HEK293T (cell line): ENCODE data around the gene SPNS2.
"Not testable (repeated sequence)": the region's sequence is repeated elsewhere in the genome, so short reads cannot be mapped to it uniquely, and the experiment has no call there.

Experiments
- CTCF ChIA-PET: fragments of 350-600 bp; formaldehyde crosslinking; extraction: SDS; loops from one replicate; lab custom pipeline; 2021; ENCODE audit warnings: antibody characterized with exemption, inconsistent platforms; lab: Yijun Ruan, JAX
- POLR2A ChIA-PET: fragments of 350-600 bp; formaldehyde crosslinking; extraction: SDS; loops from one replicate; lab custom pipeline; 2020; ENCODE audit warnings: antibody characterized with exemption, inconsistent platforms; lab: Yijun Ruan, JAX
- DNase-seq: peaks from one replicate; pipeline ENCODE4 v3.0.0; 2012; ENCODE audit warnings: mixed read lengths; ENCODE audit errors: extremely low spot score
- ARNT ChIP-seq: fragments of 450-650 bp; IDR thresholded peaks from 2 replicates; pipeline ENCODE4 v1.6.1; 2017; ENCODE audit warnings: mild to moderate bottlenecking
- BHLHE40 ChIP-seq: fragments of 450-650 bp; IDR thresholded peaks from 2 replicates; pipeline ENCODE4 v1.6.1; 2016; ENCODE audit warnings: mild to moderate bottlenecking, moderate library complexity, borderline replicate concordance
- CTBP1 ChIP-seq: fragments of 450-650 bp; IDR thresholded peaks from 2 replicates; pipeline ENCODE4 v1.6.1; 2016; ENCODE audit warnings: borderline replicate concordance
- ELF4 ChIP-seq: fragments of 450-650 bp; IDR thresholded peaks from 2 replicates; pipeline ENCODE4 v1.6.1; 2017; ENCODE audit warnings: antibody characterized with exemption
- FOXA1 ChIP-seq: fragments of 450-650 bp; IDR thresholded peaks from 2 replicates; pipeline ENCODE4 v1.6.1; 2016; ENCODE audit warnings: mild to moderate bottlenecking
- FOXK2 ChIP-seq: fragments of 450-650 bp; IDR thresholded peaks from 2 replicates; pipeline ENCODE4 v1.6.1; 2016; ENCODE audit warnings: mild to moderate bottlenecking
- FOXM1 ChIP-seq: fragments of 450-650 bp; IDR thresholded peaks from 2 replicates; pipeline ENCODE4 v1.6.1; 2017; ENCODE audit warnings: mild to moderate bottlenecking, borderline replicate concordance
- HDGF ChIP-seq: fragments of 450-650 bp; IDR thresholded peaks from 2 replicates; pipeline ENCODE4 v1.6.1; 2017; ENCODE audit warnings: antibody characterized with exemption, borderline replicate concordance
- L3MBTL2 ChIP-seq: fragments of 450-650 bp; conservative IDR thresholded peaks from 2 replicates; pipeline ENCODE4 v1.6.1; 2016; ENCODE audit warnings: mild to moderate bottlenecking
- LEF1 ChIP-seq: fragments of 450-650 bp; IDR thresholded peaks from 2 replicates; pipeline ENCODE4 v1.6.1; 2017; ENCODE audit warnings: mild to moderate bottlenecking, borderline replicate concordance
- NFRKB ChIP-seq: fragments of 450-650 bp; IDR thresholded peaks from 2 replicates; pipeline ENCODE4 v1.6.1; 2016; ENCODE audit warnings: mild to moderate bottlenecking, moderate library complexity
- PKNOX1 ChIP-seq: fragments of 450-650 bp; IDR thresholded peaks from 2 replicates; pipeline ENCODE4 v1.6.1; 2016
- SP1 ChIP-seq: fragments of 450-650 bp; IDR thresholded peaks from 2 replicates; pipeline ENCODE4 v1.6.1; 2017
- SUZ12 ChIP-seq: fragments of 450-650 bp; IDR thresholded peaks from 2 replicates; pipeline ENCODE4 v1.6.1; 2016; ENCODE audit warnings: mild to moderate bottlenecking
- TARDBP ChIP-seq: fragments of 450-650 bp; IDR thresholded peaks from 2 replicates; pipeline ENCODE4 v1.6.1; 2016
- ZNF384 ChIP-seq: fragments of 450-650 bp; IDR thresholded peaks from 2 replicates; pipeline ENCODE4 v1.6.1; 2016

SPNS2 gene

GRCh38 chr17:4576729-4577322, 78.1 kb downstream of the SPNS2 start:
- no peak for DNase-seq
- ChIA-PET POLR2A (interaction anchor here (0.6 to 1.5 kb wide), 6 partner anchors 9 to 364 kb away, joined by 3 to 7 read pairs (median 3); partner anchors contain the start of genes RNF167 and SLC25A11), CTCF (interaction anchor here (0.6 to 0.9 kb wide), 3 partner anchors 10 to 364 kb away, joined by 3 to 4 read pairs (median 3); partner anchors contain the start of gene RNF167)
- TF ChIP-seq FOXM1: no peak
- TF ChIP-seq TARDBP: no peak
- no peak for TF ChIP-seq L3MBTL2
- no peak for TF ChIP-seq CTBP1
- no peak for TF ChIP-seq LEF1
- TF ChIP-seq BHLHE40: no peak
- no peak for TF ChIP-seq FOXA1
- TF ChIP-seq SUZ12: no peak
- no peak for TF ChIP-seq SP1
- TF ChIP-seq FOXK2: no peak
- TF ChIP-seq NFRKB: no peak
- TF ChIP-seq ELF4: no peak
- TF ChIP-seq ZNF384: no peak
- no peak for TF ChIP-seq ARNT
- no peak for TF ChIP-seq PKNOX1

- TF ChIP-seq L3MBTL2 (no peak), SP1 (no peak), BHLHE40 (no peak), ZNF384 (no peak), CTBP1 (no peak), NFRKB (no peak), SUZ12 (no peak), ELF4 (no peak), FOXK2 (no peak), ARNT (no peak), HDGF (no peak), TARDBP (no peak), FOXA1 (no peak), LEF1 (no peak), PKNOX1 (no peak), FOXM1 (no peak)
These were observed 78.8 kb downstream of the SPNS2 start for GRCh38 chr17:4577386-4577993.

GRCh38 chr17:4578349-4578748, 79.7 kb downstream of the SPNS2 start:
- POLR2A ChIA-PET, DNase-seq: not testable (repeated sequence)
- CTCF ChIA-PET: interaction anchor here (1.3 kb wide), 1 partner anchor 13 kb away, joined by 3 read pairs; no protein-coding TSS in a partner anchor

More at GRCh38 chr17:4577386-4577993, 78.8 kb downstream of the SPNS2 start:
- POLR2A ChIA-PET: interaction anchor here (0.6 to 1.5 kb wide), 6 partner anchors 9 to 363 kb away, joined by 3 to 7 read pairs (median 3); partner anchors contain the start of genes RNF167 and SLC25A11
- DNase-seq: no peak
- CTCF ChIA-PET: interaction anchor here (0.7 to 1.3 kb wide), 3 partner anchors 11 to 363 kb away, joined by 3 to 4 read pairs (median 3); partner anchors contain the start of gene RNF167

GRCh38 chr17:4579678-4580077, 81.0 kb downstream of the SPNS2 start:
- ChIA-PET POLR2A (interaction anchor here (1.4 kb wide), 1 partner anchor 21 kb away, joined by 4 read pairs; no protein-coding TSS in a partner anchor), CTCF (no interaction called here)
- no peak for DNase-seq
- TF ChIP-seq TARDBP: no peak
- no peak for TF ChIP-seq ELF4

- TF ChIP-seq FOXM1 (no peak), ELF4 (no peak), CTBP1 (no peak)
- DNase-seq: no peak
- POLR2A ChIA-PET: interaction anchor here (1.4 kb wide), 1 partner anchor 21 kb away, joined by 4 read pairs; no protein-coding TSS in a partner anchor
- CTCF ChIA-PET: no interaction called here
These were observed 81.6 kb downstream of the SPNS2 start for GRCh38 chr17:4580291-4580690.

GRCh38 chr17:4582101-4582501, 83.4 kb downstream of the SPNS2 start:
- ChIA-PET POLR2A (interaction anchor here (1.0 kb wide), 1 partner anchor 12 kb away, joined by 3 read pairs; no protein-coding TSS in a partner anchor), CTCF (no interaction called here)
- TF ChIP-seq ELF4 (no peak), CTBP1 (no peak), ARNT (no peak), SP1 (no peak), FOXA1 (no peak), FOXM1 (no peak), LEF1 (no peak), NFRKB (no peak), PKNOX1 (no peak), TARDBP (no peak), ZNF384 (no peak)
- no peak for DNase-seq
